Fibroblast of the aortic adventitia (primary cell): ENCODE data around the gene SLC66A3. TPM values are rescaled to one million over a fixed set of nuclear protein-coding genes. Genes with fewer than 3 reads are reported as not detected.
"Not testable (repeated sequence)": the region's sequence is repeated elsewhere in the genome, so short reads cannot be mapped to it uniquely, and the experiment has no call there.

Experiments
- DNase-seq: peaks from one replicate; pipeline ENCODE4 v3.0.0-alpha.2; 2010; ENCODE audit warnings: low read depth
- H3K4me3 ChIP-seq: 2 replicates; pipeline ENCODE4 v1.5.1; 2011; ENCODE audit warnings: low read depth, mild to moderate bottlenecking, control low read depth, low read length, moderate library complexity
- CTCF ChIP-seq: IDR thresholded peaks from 2 replicates; pipeline ENCODE4 v1.5.1; 2011; ENCODE audit warnings: mild to moderate bottlenecking, low read length, control low read depth, inconsistent platforms; ENCODE audit not compliant: insufficient read depth
- total RNA-seq: library from RNA; depleted of rRNA; stranded (reverse); fragments of >200 nt; gene quantifications from 2 replicates; pipeline ENCODE4 v1.2.3, GENCODE V29; 2012; ENCODE audit warnings: low replicate concordance

SLC66A3 gene
- total RNA-seq, 1 donor: 48.2 TPM

- peak; percentile 15 for DNase-seq
- no peak overlapping the region for H3K4me3 ChIP-seq
- no peak for TF ChIP-seq CTCF
Measured at GRCh38 chr2:11160731-11161455, 5.6 kb downstream of the SLC66A3 start.

- H3K4me3 ChIP-seq: no peak overlapping the region
- no peak for TF ChIP-seq CTCF
- DNase-seq: no peak
Measured at GRCh38 chr2:11161747-11162146, 6.5 kb downstream of the SLC66A3 start.

GRCh38 chr2:11163439-11164317 is 8.4 kb downstream of the SLC66A3 start:
- DNase-seq: no peak
- H3K4me3 ChIP-seq: no peak overlapping the region
- no peak for TF ChIP-seq CTCF

- not testable (repeated sequence) for H3K4me3 ChIP-seq, DNase-seq
Measured at GRCh38 chr2:11165046-11165445, 9.8 kb downstream of the SLC66A3 start.

- DNase-seq: no peak
- no peak overlapping the region for H3K4me3 ChIP-seq
- no peak for TF ChIP-seq CTCF
Measured at GRCh38 chr2:11166476-11166875, 11.2 kb downstream of the SLC66A3 start.

- no peak for DNase-seq
- TF ChIP-seq CTCF: no peak
- H3K4me3 ChIP-seq: no peak overlapping the region
Measured at GRCh38 chr2:11168488-11168887, 13.2 kb downstream of the SLC66A3 start.

GRCh38 chr2:11169333-11169732 is 14.1 kb downstream of the SLC66A3 start:
- DNase-seq: no peak
- no peak for TF ChIP-seq CTCF
- no peak overlapping the region for H3K4me3 ChIP-seq
